GM10847 (cell line): Measurements from ENCODE around the gene APBA2.

ENCODE experiments used
- POLR2A ChIP-seq: IDR thresholded peaks from 2 replicates; pipeline ENCODE4 v1.6.1; 2011; ENCODE audit not compliant: insufficient read length; ENCODE audit errors: extremely low read depth

APBA2 gene

DNA sequence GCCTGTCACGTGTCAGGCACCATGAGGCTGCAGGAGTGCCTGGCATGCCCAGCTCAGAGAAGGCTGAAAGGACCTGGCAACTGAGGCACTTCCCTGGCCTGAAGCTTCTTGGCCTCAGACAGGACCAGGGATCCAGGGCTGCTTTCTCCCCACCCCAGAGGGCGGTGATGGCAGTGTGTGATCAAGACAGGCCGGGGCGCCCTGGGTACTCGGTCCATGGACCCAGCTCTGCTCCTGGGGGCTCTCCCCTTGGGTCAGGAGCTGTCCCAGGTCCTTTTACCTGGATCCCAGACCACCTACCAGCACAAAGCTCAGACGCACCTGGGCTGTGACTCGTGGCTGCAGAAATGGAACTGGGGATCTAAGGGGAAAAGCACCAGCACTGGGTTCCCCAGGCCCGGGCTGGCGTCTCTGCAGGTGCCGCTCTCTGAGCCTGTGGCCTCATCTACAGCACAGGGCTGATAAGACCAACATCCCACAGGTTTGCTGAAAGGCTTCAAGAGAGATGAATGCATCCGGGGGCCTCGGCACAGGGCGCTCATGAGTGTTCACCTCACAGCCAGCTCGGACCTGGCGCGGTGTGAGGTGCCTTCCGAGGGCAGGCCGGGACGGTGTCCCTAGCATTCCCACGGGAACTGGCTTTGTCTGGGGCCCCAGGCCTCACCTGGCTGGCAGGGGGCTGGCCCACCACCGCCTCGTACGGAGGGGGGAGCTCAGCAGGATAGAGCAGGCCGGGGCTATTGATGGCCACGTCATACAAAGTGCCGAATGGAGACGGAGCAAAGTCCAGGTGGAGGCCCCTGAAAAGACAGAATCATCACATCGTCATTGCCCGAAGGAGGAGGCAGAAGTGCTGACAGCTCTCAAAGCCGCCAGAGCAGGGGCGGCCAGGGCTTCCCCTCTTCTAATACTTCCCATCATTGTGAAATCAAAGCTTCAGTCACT, 250.2 kb downstream of the APBA2 start:
- TF ChIP-seq POLR2A, result no peak

DNA sequence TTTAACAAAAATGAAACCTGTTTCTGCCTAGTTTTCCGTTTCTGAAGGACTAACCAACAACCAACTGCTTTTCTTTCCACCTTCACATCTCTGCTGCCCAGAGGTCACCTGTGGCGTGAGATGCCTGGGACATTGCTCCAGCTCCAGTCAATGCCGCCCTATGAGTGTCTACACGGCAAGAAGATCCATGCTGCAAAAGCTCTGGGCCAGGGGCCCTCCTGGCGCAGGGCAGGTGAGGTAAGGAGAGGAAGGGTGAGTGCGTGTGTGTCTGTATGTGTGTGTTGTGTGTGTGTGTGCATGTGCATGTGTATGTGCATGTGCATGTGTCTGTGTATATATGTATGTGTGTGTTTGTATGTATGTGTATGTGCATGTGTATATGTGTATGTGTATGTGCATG, 252.5 kb downstream of the APBA2 start:
- no peak for TF ChIP-seq POLR2A

DNA sequence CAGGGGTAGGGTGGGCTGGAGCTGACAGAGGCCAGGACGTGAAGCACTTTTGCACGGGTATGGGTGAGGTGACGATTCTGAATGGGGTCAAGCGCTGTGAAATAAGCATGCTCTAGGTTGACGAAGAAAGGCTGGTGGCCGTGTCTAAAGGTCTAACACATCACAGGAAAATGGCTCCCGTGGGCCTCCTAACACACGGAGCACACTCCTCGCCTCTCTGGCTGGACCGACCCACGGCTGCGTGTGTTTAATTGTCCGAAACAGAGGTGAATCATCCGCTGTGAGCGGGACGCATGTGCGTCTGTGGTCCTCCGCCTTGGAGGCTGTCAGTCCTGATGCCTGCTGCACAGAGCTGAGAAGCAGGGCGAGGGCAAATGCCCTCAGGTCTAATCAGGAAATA, 253.3 kb downstream of the APBA2 start:
- no peak for TF ChIP-seq POLR2A

DNA sequence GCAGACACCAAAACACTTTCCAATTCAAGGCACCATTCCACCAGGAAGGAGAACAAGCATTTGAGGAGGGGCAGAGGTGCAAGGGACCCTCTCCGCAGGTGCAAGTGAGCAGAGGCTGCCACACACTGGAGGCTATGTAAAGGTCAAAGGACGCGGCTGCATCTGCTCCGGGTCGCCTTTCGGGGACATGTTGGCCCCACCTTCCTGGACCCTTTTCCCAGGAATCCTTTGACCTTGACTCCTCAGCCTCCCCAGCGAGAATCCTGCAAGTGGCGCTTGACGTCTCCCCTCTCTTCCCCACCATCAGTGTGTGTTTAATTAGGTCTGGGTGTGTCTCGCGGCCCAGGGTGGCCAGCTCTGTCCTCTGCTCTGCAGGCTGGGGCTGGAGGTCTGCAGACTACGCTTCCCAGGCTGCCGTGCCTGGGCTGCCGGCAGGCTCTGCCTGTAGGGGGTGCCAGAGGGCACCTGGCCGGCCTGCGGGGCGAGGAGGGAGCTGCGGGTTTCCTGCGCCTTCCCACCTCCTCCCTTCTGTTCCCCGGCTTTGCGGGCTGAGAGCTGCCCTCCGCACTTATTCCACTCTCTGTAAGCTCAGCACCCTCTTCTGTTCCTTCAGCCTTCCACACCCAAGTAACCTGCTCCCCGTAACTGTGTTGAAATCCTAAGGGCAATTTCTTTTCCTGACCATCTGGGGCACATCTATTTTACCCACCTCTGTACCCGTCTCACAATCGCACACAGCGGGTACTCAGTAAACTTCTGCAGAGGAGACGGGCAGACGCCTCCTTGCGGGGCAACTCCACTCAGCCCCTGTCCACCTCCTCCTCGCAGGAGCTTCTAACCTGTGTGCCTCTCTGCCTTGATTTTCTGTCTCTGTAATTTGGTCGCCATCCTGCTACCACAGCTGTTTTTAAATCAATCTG, 254.0 kb downstream of the APBA2 start:
- TF ChIP-seq POLR2A, result no peak

DNA sequence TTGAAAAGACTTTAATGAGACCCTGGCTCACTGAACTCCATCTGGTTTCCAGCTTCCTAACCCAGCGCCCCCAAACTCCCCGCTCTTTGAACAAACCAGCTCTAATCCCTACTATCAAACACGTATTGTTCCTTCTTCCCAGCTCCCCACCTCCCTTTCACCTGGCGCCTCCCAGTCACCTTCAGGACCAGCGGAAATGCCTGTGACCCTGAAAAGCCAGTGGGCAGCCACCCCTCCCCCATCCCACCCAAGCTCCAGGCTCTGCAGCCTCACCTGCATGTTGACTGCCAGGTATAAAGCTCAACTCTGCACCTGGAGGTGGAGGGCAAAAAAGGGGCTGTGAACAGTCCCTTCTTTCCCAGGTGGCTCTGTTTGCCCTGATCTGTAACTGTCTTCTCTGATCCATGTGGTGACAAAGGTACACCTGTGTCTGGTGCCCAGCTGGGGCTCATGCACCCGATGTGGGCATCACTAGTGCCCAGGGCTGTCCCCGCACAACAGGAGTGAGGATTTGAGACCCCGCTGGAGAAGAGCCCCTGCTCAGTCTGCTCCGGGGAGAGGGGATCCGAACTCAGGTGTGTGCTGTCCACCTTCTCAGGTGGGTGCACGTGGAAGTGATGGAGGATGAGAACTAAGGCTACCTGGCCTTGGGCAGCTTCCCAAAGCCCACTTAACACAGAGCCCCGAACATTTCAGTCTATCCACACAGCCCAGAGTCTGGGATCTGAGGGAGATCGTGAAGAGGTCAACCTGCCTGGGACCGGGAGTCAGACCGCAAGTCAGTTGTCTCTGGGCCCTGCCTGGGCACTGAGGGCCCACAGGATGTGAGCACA, 254.9 kb downstream of the APBA2 start:
- no peak for TF ChIP-seq POLR2A

DNA sequence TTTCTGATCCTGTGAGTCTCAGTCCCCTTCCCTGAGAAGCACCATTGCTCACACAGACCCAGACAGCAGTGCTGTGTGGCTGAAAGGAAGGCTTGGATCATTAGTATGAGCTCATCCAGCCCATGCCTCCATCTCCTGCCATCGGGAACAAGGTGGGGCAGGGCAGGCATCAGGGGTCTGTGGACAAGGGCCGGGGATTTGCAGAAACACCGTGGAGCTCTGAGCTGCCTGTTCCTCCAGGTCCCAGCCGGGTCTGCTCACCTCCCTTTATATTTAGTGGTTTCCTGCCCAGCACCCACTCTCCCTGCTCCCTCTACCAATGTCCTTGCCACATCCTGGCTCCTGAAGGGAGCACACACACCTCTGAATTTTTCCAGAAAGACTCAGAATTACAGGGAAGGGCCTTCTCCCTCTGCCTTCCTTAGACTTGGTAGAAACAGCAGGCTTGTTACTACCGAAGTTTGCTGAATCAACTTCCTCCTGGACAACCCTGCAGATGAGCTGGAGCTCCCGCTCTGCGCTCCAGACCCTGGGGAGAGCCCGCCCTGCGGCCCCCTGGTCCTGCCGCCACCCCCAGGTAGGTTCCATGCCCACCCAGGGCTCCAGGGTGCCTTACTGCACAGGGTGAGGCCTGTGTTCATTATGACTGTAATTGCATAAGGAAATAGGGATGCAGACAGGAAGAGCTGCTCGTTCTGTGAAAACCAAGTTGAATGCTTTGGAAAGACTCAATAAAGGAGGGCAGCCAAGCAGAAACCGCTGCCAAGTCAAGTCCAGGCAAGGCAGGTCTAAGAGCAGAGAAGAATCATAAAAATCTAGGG, 255.7 kb downstream of the APBA2 start:
- no peak for TF ChIP-seq POLR2A

DNA sequence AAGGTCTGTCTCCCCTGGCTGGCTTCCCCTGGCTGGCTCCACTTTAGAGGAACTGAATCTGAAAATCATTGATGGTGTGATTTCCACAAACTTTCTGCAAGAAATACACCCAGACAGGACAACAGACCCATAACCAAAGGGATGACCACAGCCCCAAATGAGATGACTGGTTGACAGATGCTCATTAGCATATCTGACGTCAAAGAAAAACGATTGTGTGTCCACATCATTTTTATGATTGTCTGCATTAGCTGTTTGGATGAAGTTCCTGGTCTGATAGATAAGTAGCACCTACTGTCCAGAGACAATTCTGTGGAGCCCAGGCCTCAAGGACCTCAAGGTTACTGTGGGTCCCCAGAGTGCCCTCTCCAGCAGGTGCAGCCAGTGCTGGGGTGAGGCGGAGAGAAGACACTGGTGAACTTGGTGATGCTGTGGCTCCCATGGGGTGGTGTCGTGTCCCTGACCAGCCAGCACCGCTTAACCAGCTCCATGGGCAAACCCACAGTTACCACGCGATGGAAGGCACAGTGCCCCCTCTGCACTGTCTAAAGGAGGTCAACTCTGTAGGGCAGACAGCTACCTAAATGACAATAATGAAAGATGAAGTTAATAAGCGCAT, 256.5 kb downstream of the APBA2 start:
- TF ChIP-seq POLR2A, result no peak

DNA sequence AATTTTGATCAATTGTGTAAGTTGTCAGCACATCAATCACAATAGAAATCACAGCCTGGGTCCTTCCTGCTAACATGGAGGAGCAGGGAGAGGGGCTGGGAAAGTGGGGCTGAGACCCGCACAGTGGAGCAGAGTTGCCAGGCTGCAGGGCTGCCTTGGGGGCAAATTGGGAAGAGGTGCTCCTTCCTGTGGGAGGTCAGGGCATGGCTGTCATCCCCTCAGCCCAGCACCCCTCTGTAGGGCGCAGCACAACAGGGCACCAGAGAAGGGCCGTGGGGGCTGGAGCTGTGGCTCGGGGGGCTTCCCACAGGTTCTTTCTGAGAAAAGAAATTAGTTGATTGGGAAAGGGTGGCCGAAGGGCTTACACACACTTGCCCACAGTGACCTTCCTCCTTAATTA, 257.5 kb downstream of the APBA2 start:
- no peak for TF ChIP-seq POLR2A

DNA sequence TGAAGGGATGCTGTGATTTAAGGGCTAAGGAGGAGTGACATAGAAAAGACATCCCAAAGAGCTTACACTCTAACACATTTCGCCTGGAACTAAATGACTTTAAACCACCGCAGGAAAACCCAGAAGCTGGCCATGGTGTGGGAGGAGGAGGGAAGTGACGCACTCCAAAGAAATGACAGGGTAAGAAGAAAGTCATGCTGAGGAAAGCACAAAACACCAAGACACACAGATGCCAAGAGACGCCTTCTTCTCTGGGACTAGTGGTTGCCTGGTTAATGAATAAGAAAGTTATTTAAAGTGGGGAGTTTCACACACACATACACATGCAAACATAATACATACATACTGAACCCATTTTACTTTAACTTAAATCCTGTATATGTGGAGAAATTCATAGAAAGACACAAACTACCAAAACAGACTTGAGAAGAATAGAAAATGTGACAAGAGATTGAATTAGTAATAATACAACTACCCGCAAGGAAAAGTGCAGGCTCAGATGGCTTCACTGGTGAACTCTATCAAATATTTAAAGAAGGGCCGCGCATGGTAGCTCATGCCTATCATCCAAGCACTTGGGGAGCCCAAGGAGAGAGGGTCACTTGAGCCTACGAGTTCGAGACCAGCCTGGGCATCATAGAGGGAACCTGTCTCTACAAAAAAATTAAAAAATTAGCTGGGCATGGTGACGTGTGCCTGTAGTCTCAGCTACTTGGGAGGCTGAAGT, 258.3 kb downstream of the APBA2 start:
- TF ChIP-seq POLR2A, result no peak

DNA sequence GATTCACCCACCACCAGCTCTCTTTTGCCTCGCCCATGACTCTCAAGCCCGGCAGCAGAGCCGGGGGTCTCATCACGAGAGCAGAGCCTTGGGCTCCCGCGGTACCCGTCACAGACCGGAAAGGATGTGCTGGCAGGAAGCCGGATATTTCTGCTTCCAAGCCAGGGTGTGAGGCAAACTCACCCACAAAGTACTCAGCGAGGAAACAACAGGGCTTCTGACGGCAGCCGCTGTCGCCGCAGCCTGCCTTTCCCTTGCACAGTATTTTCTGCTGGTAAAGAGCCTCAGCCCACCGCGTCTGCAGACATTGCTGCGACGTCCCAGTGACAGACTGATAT, 263.9 kb downstream of the APBA2 start:
- no peak for TF ChIP-seq POLR2A

DNA sequence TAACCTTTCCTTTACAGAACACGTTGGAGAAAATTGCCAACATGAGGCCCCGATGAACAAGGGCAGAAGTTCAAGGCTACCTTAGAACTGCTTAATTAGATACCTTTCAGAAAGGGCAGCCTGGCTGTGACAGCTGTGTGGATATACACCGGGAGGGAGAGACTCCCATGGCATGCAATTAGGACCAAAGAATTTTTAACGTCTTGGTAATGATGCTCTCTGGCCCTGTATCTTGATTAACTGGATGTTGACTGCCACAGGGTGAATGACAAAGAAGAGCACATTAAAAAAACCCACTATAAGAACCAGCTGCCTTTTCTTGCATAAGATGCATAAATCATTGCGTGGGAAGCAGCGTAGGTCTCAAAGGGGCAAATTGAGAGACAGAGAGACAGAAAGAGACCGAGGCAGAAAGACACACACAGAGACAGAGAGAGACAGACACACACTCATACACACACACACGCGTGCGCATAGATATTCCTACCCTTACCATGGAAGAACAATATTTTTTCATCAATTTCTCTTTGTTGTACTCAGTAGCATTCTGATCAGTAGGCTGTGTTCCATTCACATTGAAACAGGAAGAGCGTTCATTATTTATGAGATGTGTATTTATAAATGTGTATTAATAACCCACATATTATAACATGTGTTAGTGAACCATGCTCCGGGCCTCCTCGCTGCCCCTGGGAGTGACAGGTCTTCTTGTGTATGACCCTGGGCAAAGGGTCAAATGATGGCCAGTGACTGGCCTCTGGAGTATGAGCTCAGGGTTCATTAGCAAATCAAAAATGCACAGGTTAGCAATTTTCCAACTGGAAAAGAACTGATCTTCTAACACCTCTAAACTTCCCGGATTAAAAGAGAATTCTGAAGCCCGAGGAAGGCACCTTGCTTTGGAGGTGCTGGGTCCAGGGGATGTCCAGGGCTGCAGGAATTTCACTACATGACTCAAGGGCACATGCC, 265.0 kb downstream of the APBA2 start:
- no peak for TF ChIP-seq POLR2A

DNA sequence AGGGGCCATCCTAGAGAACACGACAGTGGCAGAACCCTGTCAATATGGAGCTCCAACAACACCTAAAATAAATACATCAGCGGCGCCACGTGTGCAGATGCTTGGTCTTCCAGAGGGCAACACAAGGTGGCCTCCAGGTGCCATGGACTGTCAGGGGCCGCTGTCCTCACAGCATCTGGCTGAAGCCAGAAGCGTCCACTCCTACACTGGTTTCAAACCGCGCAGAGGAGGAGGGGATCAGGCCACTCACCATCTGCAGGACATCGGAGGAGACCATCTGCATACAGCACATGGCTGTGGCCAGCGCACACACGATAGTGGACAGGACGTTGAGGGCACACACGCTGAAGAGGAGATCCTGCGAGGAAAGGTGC, 265.7 kb downstream of the APBA2 start:
- TF ChIP-seq POLR2A, result no peak

DNA sequence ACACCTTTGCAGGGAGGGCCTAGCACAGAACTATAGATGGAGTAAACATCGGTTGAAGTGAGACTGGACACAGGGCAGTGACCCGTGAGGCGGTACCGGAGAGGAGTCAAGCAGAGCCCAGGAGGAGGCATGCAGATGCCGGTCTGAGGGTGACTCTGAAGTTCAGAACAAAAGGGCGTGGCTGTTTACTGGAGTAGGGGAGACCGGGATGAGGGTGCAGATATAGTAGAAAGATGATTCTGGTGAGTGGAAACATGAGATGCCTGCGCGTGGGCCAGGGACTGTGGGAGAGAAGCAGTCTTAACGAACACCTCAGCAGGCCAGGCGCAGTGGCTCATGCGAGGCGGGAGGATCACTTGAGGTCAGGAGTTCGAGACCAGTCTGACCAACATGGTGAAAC, 270.7 kb downstream of the APBA2 start:
- no peak for TF ChIP-seq POLR2A
